Iris pigment epithelial cell (primary cell): Measurements from ENCODE around the gene KIAA1328.
"Not testable (repeated sequence)": the region's sequence is repeated elsewhere in the genome, so short reads cannot be mapped to it uniquely, and the experiment has no call there.

Experiments
- DNase-seq: peaks from one replicate; pipeline ENCODE4 v3.0.0-alpha.2; 2011; ENCODE audit warnings: low read depth

The KIAA1328 gene

DNA sequence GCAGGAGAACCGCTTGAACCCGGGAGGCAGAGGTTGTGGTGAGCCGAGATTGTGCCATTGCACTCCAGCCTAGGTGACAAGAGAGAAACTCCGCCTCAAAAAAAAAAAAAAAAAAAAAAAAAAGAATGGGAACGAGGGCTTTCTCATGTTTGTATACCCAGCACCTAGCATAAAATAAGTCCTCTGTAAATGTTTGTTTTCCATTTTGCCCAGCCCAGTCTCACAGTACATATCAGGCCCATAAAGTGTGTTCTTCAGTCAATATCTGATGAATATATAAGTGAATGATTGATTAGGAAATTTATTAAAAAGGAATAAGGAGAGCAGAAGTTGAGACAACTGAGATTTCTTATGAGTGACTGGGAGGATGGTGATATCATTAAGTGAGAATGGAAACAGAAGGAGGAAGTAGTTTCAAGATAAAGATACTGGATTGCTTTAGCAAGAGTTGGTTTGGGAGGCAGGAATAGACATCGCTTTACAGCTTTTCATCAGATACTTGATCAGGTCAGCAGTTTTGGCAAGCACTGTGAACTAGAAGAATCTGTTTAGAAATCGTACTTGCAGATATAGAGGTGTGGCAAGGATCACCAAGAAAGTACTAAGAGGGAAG, 327.5 kb downstream of the KIAA1328 start:
- DNase-seq, result no peak

- DNase-seq, result no peak
These were observed 331.3 kb downstream of the KIAA1328 start for GRCh38 chr18:37160038-37160820.

- no peak for DNase-seq
These were observed 332.6 kb downstream of the KIAA1328 start for GRCh38 chr18:37161491-37161890.

DNA sequence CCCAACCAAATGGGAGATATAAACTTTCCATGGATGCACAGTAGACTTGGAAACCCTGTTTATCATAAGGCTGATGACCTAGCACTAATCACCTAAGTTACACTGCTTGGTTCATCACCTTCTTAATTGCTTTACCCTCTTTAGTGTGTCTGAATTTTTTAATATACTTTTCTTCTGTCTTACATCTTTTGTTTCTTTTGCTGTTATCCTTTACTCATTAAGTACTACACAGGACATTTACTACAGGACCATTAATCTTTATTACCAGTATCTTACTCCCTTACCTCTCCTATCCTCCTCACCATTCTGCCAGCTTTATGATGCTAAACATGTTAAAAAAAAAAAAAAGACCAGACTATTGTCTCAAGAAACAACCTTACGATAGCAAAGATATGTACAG, 333.6 kb downstream of the KIAA1328 start:
- DNase-seq, result no peak

DNA sequence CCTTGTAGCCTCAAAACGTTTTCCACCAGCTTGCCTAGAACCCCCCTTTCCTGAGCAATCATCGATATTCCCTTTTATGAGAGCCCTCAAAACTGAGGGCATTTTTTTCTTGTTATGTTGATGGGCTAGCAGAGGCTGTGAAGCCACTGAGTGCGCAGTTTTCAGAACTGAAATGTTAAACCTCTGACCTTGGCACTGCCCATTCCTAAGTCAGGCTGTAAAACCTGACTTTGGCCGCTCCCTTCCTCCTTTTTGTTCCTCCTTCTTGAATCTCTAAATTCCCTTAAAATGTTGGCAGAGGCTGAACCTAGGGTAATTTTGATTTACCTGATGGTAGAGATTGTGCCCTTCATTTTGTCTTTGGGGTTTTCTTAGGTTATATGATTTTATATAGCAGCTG, 334.2 kb downstream of the KIAA1328 start:
- no peak for DNase-seq

- no peak for DNase-seq
These were observed 337.6 kb downstream of the KIAA1328 start for GRCh38 chr18:37166491-37166890.

- DNase-seq, result not testable (repeated sequence)
These were observed 338.0 kb downstream of the KIAA1328 start for GRCh38 chr18:37166966-37167365.

DNA sequence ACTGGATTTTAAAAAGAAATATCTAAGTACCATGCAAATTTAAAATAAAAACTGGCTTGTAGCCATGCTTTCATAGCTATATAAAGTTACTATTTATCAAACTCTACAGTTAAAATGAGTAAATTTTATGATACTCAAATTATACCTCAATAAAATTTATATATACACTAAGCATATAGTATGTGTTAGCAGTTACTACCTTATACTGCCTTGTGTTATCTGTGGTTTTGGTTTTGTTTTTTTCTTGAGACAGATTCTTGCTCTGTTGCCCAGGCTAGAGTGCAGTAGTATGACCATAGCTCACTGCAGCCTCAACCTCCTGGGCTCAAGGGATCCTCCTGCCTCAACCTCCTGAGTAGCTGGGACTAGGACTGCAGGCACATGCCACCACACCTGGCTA, 342.1 kb downstream of the KIAA1328 start:
- DNase-seq, result no peak

- no peak for DNase-seq
These were observed 344.5 kb downstream of the KIAA1328 start for GRCh38 chr18:37173384-37173783.

DNA sequence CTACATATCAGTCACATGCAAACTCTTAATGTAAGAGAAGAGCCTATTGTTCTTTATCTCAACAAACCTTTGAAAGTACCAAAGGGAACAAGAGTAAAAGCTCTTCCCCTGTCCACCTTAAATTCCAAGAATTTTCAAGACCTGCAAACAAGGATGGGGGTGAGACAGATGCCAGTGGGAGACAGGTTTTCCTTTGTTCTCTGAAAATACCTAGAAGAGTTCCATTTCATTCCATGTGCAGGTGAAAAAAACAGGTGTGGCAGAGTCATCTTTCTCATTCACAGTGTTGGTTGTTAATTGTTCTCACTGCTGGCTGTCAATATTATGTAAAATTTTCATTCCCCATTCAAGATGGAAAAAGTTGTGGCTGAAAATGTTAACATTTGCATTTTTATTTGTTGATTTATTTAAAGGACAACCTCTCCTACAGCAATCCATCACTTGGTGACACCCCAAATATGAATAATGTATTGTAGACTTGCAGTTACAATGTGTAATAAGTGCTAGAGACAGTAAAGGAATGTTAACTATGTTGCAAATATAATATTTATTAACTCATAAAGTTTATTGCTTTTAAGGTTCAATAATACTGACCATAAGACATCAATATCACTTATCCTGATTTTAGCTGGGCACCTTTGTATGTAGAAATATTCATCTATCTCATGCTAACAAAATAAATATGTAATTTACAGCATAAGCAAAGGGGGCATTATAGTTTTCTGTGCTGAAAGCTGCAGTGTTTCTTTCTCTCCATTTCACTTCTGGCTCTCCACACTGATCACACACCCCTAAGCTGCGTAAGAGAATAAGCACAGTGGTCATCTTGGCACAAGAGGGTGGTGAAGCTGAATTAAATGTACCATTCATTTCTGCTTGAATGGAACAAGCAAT, 347.0 kb downstream of the KIAA1328 start:
- DNase-seq, result no peak

GRCh38 chr18:37176621-37176934, 347.7 kb downstream of the KIAA1328 start:
- DNase-seq, result no peak

- DNase-seq, result no peak
These were observed 350.5 kb downstream of the KIAA1328 start for GRCh38 chr18:37179384-37179783.

GRCh38 chr18:37180086-37180485, 351.2 kb downstream of the KIAA1328 start:
- no peak for DNase-seq

DNA sequence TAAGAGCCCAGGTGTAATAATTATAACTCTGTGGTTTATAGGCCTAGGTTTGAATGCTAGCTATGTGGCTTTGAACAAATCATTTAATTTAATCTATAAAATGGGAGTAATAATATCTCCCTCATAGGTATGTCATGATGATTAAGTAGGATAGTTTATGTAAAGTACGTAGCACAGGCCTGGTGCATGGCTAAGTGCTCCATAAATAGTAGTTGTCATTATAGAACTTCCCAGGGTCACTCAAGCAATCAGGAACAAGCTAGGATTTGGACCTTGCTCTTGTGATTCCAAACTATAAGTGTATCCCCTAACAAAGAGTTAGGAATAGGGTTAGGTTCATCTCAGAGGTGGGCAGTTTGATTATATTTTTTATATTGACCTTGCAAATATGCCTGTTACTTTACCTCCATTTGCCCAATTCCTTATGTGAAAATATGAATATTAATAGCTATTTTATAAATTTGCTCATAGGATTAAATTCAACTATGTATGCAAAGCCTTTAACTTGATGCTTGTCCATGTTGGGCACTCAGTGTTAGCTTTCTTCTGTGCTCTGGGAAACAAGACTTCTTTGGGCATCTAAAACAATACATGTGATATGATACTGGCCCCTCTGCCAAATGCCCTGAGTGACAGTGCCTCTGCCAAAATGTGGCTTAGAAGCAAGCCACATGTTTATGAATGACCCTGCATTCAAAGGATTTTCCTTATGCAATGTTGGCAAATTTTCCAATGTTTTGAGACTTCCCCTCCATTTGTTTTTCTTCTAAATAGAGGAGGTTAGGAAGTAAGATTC, 353.6 kb downstream of the KIAA1328 start:
- no peak for DNase-seq

DNA sequence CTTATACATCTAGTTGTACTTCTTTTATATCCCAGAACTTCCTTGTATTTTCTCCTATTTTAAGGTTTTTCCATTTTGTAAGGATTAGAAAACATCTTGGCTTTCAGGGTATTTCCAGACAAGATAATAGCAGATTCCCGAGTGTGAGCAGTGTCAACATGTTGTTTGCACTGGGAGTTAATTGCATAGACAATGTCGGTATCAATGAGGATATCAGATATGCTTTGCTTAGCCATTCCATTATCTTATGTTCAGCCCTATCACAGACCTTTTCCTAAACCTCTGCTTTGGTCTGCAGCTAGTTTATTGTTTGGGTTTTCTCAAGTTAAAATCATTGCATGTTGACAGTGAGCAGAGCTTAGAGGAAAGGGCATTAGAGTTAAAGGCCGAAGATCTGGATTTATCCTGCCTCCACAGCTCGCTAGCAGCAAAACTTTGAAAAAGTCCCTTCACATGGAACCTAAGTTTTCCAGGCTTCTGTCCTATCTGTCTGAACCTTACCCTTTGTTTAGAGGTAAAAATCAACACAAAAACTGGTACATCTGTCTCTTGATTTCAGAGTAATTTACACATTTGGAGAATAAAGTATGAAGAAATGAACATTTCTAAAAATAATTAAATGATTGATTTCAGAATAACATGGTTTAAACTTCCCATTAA, 355.4 kb downstream of the KIAA1328 start:
- no peak for DNase-seq

DNA sequence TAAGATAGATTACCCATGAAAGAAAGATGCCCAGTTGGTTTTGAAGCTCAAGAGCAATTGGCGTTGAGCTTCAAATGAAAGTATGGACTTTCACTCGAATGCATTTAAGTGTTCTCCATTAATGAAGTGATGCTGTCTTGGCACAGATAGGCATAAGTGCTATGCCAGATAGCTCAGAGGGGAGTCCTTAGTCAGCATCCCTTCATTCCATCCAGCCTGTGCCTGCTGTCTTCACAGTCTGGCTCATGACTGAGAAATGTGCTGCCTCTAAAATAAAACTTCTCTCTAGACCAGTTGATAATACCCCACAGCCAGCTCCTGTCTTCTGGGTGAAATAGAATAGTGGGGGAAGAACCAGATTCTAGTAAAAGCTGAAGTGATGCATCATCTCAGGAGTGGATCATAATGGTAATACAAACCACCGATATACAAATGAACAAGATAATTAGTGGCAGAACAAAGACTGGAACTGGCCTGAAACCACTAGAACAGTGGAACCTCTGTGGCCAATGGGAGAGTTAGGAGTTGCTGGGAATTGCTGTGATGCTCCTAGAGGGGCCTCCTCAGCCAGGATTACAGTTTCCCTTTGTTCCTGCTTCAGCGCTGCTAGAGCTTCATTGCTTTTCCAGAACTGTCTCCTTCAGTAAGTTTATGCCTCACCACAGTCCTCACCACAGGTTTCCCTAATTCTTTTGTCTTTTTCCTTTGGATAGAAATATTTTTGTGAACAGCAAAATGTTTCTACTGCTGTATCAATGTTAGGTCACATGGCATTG, 359.3 kb downstream of the KIAA1328 start:
- peak; percentile 7 for DNase-seq

- no peak for DNase-seq
These were observed 370.8 kb downstream of the KIAA1328 start for GRCh38 chr18:37199741-37200140.

- no peak for DNase-seq
These were observed 378.4 kb downstream of the KIAA1328 start for GRCh38 chr18:37207343-37207742.

GRCh38 chr18:37210781-37211180, 381.9 kb downstream of the KIAA1328 start:
- no peak for DNase-seq

- DNase-seq, result no peak
These were observed 389.2 kb downstream of the KIAA1328 start for GRCh38 chr18:37218022-37218590.
